CD8-positive, alpha-beta memory T cell (primary cell): Measurements from ENCODE around the gene LAMA2. TPM values are rescaled to one million over a fixed set of nuclear protein-coding genes. Genes with fewer than 3 reads are reported as not detected.

Source experiments
- CTCF ChIA-PET: fragments of 350-600 bp; sonication (Branson Sonifier 250); formaldehyde crosslinking; loops from one replicate; lab custom pipeline; 2021; ENCODE audit warnings: antibody characterized with exemption; lab: Charles Lee
- POLR2A ChIA-PET: fragments of 350-600 bp; sonication (Branson Sonifier 250); formaldehyde crosslinking; loops from one replicate; lab custom pipeline; 2021; ENCODE audit warnings: antibody characterized with exemption; lab: Charles Lee
- DNase-seq, 5 donors: peaks; one replicate each; pipeline versions ENCODE4 v3.0.0 to v3.0.0-alpha.2; 2020 to 2022; ENCODE audit warnings: mixed read lengths in 1 of 5
- H3K27ac ChIP-seq: one replicate; pipeline ENCODE4 v1.7.0; 2013; ENCODE audit warnings: low read depth, mild to moderate bottlenecking, low read length, moderate library complexity
- H3K27me3 ChIP-seq: 2 replicates; pipeline ENCODE4 v1.7.0; 2013; ENCODE audit warnings: low read length, mild to moderate bottlenecking; ENCODE audit not compliant: insufficient read depth, poor library complexity, severe bottlenecking
- H3K36me3 ChIP-seq: 2 replicates; pipeline ENCODE4 v1.7.0; 2013; ENCODE audit warnings: mild to moderate bottlenecking, low read length, moderate library complexity; ENCODE audit not compliant: insufficient read depth
- H3K4me1 ChIP-seq: 2 replicates; pipeline ENCODE4 v1.7.0; 2013; ENCODE audit warnings: mild to moderate bottlenecking, low read length, moderate library complexity; ENCODE audit not compliant: insufficient read depth
- H3K4me3 ChIP-seq: 2 replicates; pipeline ENCODE4 v1.7.0; 2013; ENCODE audit warnings: mild to moderate bottlenecking, low read length
- H3K9me3 ChIP-seq: 2 replicates; pipeline ENCODE4 v1.7.0; 2013; ENCODE audit warnings: mild to moderate bottlenecking, low read length
- H3K27ac Mint-ChIP-seq, 8 donors: one replicate each; pipeline ENCODE4 v1.8.0; 2020 to 2021; ENCODE audit warnings: mixed read lengths in 8 of 8, mild to moderate bottlenecking in 6 of 8, inconsistent platforms in 3 of 8, moderate library complexity in 3 of 8
- H3K27me3 Mint-ChIP-seq, 2 donors: one replicate each; pipeline ENCODE4 v1.8.0; 2020 to 2021; ENCODE audit warnings: mixed read lengths in 2 of 2, mild to moderate bottlenecking in 1 of 2, moderate library complexity in 1 of 2
- H3K36me3 Mint-ChIP-seq, 3 donors: one replicate each; pipeline ENCODE4 v1.8.0; 2020 to 2021; ENCODE audit warnings: mixed read lengths in 3 of 3, inconsistent platforms in 1 of 3, mild to moderate bottlenecking in 1 of 3
- H3K4me1 Mint-ChIP-seq, 3 donors: one replicate each; pipeline ENCODE4 v1.8.0; 2020 to 2021; ENCODE audit warnings: mixed read lengths in 3 of 3, inconsistent platforms in 1 of 3, mild to moderate bottlenecking in 1 of 3
- H3K4me3 Mint-ChIP-seq, 7 donors: one replicate each; pipeline ENCODE4 v1.8.0; 2020 to 2021; ENCODE audit warnings: mixed read lengths in 7 of 7, mild to moderate bottlenecking in 6 of 7, moderate library complexity in 4 of 7, inconsistent platforms in 2 of 7
- H3K9me3 Mint-ChIP-seq, 5 donors: one replicate each; pipeline ENCODE4 v1.8.0; 2020 to 2022; ENCODE audit warnings: mixed read lengths in 5 of 5, mild to moderate bottlenecking in 3 of 5, moderate library complexity in 2 of 5, inconsistent platforms in 1 of 5
- polyA plus RNA-seq: library from polyadenylated mRNA; unstranded; fragments of 300-500 nt; fragmentation: Illumina TruSeq; gene quantifications from one replicate; pipeline ENCODE4 v1.2.3, GENCODE V29; 2021
- total RNA-seq, 2 experiments: library from RNA; stranded (reverse); gene quantifications; one replicate each; pipeline ENCODE4 v1.2.3, GENCODE V29; 2021

LAMA2 gene
- total and polyA plus RNA-seq, 3 experiments from 2014 or later = 0.09 to 0.96 (median 0.45) TPM

DNA sequence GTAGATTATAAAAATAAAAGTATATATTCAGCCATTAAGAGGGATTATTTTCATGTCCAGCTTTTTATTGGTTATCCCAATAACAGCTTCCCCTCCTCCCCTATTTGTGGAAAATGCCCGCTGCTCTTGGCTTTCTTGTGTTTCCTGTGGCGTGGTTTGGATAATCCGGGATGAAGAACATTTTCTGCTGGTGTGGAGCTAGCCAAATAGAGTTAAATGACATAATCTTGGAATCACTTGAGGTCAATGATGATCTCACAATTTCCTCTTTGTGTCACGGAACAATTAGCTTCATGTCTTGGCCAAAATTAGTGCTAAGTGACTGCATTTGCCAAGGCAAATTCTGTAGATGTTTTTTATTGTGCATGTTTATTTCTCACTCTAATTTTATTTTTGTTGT lies 394.0 kb downstream of the LAMA2 start:
- no peak overlapping the region for H3K27ac ChIP-seq
- peaks cover 21% of the 10 kb centered on the region for H3K4me1 ChIP-seq
- ChIA-PET CTCF (no interaction called here), POLR2A (no interaction called here)
- no peaks in the 10 kb centered on the region for H3K27me3 ChIP-seq
- no peak for DNase-seq
- Mint-ChIP-seq H3K27me3 (peaks cover 2 to 3% of the 10 kb centered on the region in 2 donors), H3K4me3 (no peak overlapping the region), H3K4me1 (peaks cover 25 to 31% (median 27%) of the 10 kb centered on the region in 3 donors), H3K9me3 (no peaks in the 10 kb centered on the region), H3K27ac (no peak overlapping the region), H3K36me3 (peaks cover 0 to 4% (median 1%) of the 10 kb centered on the region in 3 donors)
- H3K36me3 ChIP-seq = no peaks in the 10 kb centered on the region
- H3K4me3 ChIP-seq = no peak overlapping the region
- H3K9me3 ChIP-seq = no peaks in the 10 kb centered on the region

GRCh38 chr6:129279343-129280292 lies 396.7 kb downstream of the LAMA2 start:
- peaks cover 41 to 55% (median 42%) of the 10 kb centered on the region in 3 donors for H3K4me1 Mint-ChIP-seq
- Histone ChIP-seq H3K4me1 (peaks cover 21% of the 10 kb centered on the region), H3K27me3 (no peaks in the 10 kb centered on the region), H3K4me3 (no peak overlapping the region), H3K9me3 (no peaks in the 10 kb centered on the region), H3K27ac (no peak overlapping the region), H3K36me3 (no peaks in the 10 kb centered on the region)
- H3K4me3 Mint-ChIP-seq = peak overlapping the region in 4 of 7 donors; percentile 7 to 59 (median 25)
- H3K27me3 Mint-ChIP-seq = peaks cover 3 to 7% of the 10 kb centered on the region in 2 donors
- H3K9me3 Mint-ChIP-seq = no peaks in the 10 kb centered on the region
- peaks cover 0 to 9% (median 1%) of the 10 kb centered on the region in 3 donors for H3K36me3 Mint-ChIP-seq
- ChIA-PET POLR2A (no interaction called here), CTCF (no interaction called here)
- peak overlapping the region; percentile 11 to 87 (median 57) for H3K27ac Mint-ChIP-seq
- DNase-seq = no peak

DNA sequence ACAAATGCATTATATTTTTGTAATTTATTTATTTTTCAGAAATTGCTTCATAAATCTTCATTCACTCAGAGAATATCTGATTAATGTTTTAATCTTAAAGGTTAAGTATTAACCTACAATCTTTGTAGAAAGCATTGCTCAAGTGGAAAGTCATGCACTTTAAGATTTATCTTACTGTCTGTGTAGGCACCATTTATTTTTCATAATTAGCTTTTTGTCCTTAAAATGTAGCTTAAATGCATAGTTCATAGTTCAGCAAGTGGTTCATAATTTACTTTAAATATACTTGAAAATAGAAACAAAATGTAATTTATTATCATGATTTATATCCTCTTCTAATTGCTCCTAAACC lies 397.3 kb downstream of the LAMA2 start:
- no peak for DNase-seq
- CTCF ChIA-PET = no interaction called here
- Histone ChIP-seq H3K27ac (no peak overlapping the region), H3K36me3 (no peaks in the 10 kb centered on the region), H3K27me3 (no peaks in the 10 kb centered on the region), H3K4me3 (no peak overlapping the region), H3K9me3 (no peaks in the 10 kb centered on the region), H3K4me1 (peaks cover 21% of the 10 kb centered on the region)
- Mint-ChIP-seq H3K4me3 (peak overlapping the region in 4 of 7 donors; percentile 52 to 81 (median 78)), H3K9me3 (no peaks in the 10 kb centered on the region), H3K27me3 (peaks cover 3 to 7% of the 10 kb centered on the region in 2 donors), H3K4me1 (peaks cover 41 to 57% (median 43%) of the 10 kb centered on the region in 3 donors), H3K27ac (peak overlapping the region in 6 of 8 donors; percentile 55 to 97 (median 86)), H3K36me3 (peaks cover 0 to 9% (median 1%) of the 10 kb centered on the region in 3 donors)
- POLR2A ChIA-PET = no interaction called here

DNA sequence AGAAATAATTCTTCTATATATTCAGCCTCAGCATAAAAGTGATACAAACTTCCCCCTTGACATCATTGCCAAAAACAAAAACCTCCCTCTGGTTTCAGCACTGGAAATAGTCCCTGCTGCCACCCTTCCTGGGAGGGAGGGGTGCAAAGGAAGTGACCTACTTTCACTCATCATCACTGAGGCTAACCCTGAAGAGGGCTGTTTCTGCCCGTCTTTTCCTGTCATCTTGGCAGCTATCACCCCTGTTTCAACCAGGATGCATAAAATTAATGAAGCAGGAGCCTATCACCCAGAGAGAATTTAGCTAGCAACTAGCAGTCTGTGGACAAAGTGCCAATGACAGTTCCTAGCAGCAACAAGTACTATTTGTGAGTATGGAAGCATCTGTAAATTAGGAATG lies 397.8 kb downstream of the LAMA2 start:
- Mint-ChIP-seq H3K9me3 (no peaks in the 10 kb centered on the region), H3K4me1 (peaks cover 41 to 57% (median 43%) of the 10 kb centered on the region in 3 donors), H3K27ac (peak overlapping the region; percentile 55 to 97 (median 78)), H3K36me3 (peaks cover 0 to 9% (median 1%) of the 10 kb centered on the region in 3 donors), H3K4me3 (peak overlapping the region; percentile 15 to 81 (median 67)), H3K27me3 (peaks cover 3 to 7% of the 10 kb centered on the region in 2 donors)
- no peaks in the 10 kb centered on the region for H3K36me3 ChIP-seq
- H3K4me1 ChIP-seq = peaks cover 21% of the 10 kb centered on the region
- no peak overlapping the region for H3K27ac ChIP-seq
- POLR2A ChIA-PET = no interaction called here
- no peak overlapping the region for H3K4me3 ChIP-seq
- DNase-seq = peak in 4 of 5 donors; percentile 4 to 60 (median 48)
- H3K27me3 ChIP-seq = no peaks in the 10 kb centered on the region
- no peaks in the 10 kb centered on the region for H3K9me3 ChIP-seq
- CTCF ChIA-PET = no interaction called here

GRCh38 chr6:129281168-129281796 lies 398.3 kb downstream of the LAMA2 start:
- H3K27me3 Mint-ChIP-seq = peaks cover 3 to 7% of the 10 kb centered on the region in 2 donors
- CTCF ChIA-PET = no interaction called here
- no peak for DNase-seq
- no peaks in the 10 kb centered on the region for H3K27me3 ChIP-seq
- peaks cover 41 to 57% (median 47%) of the 10 kb centered on the region in 3 donors for H3K4me1 Mint-ChIP-seq
- POLR2A ChIA-PET = no interaction called here
- no peaks in the 10 kb centered on the region for H3K9me3 Mint-ChIP-seq
- H3K4me1 ChIP-seq = peaks cover 21% of the 10 kb centered on the region
- H3K4me3 ChIP-seq = no peak overlapping the region
- H3K27ac ChIP-seq = no peak overlapping the region
- peak overlapping the region; percentile 15 to 81 (median 67) for H3K4me3 Mint-ChIP-seq
- H3K36me3 Mint-ChIP-seq = peaks cover 0 to 9% (median 0%) of the 10 kb centered on the region in 3 donors
- H3K36me3 ChIP-seq = no peaks in the 10 kb centered on the region
- no peaks in the 10 kb centered on the region for H3K9me3 ChIP-seq
- peak overlapping the region; percentile 55 to 97 (median 78) for H3K27ac Mint-ChIP-seq

DNA sequence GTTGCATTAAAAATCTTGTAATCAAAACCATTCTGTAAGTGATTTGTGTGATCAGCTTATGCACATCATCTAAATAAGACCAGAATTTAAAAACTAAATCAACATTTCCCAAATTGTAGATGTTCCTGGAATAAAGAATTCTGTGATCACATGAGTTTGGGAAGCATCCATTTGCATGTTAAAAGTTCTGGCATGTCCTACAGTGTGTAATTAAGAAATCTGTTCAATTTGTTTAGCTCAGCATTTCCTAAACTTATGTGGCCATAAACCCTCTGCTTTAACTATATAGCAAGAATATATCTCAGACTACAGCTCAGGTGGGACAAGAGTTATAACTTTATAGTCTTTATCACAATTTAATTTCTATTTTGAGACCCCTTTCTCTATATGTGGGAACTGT lies 399.1 kb downstream of the LAMA2 start:
- peaks cover 0 to 9% (median 0%) of the 10 kb centered on the region in 3 donors for H3K36me3 Mint-ChIP-seq
- no peaks in the 10 kb centered on the region for H3K9me3 Mint-ChIP-seq
- H3K4me1 Mint-ChIP-seq = peaks cover 41 to 57% (median 47%) of the 10 kb centered on the region in 3 donors
- H3K27ac Mint-ChIP-seq = peak overlapping the region in 5 of 8 donors; percentile 6 to 97 (median 85)
- Histone ChIP-seq H3K9me3 (no peaks in the 10 kb centered on the region), H3K27ac (no peak overlapping the region), H3K36me3 (no peaks in the 10 kb centered on the region), H3K27me3 (no peaks in the 10 kb centered on the region), H3K4me1 (peaks cover 21% of the 10 kb centered on the region), H3K4me3 (no peak overlapping the region)
- POLR2A ChIA-PET = no interaction called here
- H3K27me3 Mint-ChIP-seq = peaks cover 2 to 7% of the 10 kb centered on the region in 2 donors
- CTCF ChIA-PET = no interaction called here
- H3K4me3 Mint-ChIP-seq = peak overlapping the region in 3 of 7 donors; percentile 76 to 81 (median 80)
- no peak for DNase-seq

DNA sequence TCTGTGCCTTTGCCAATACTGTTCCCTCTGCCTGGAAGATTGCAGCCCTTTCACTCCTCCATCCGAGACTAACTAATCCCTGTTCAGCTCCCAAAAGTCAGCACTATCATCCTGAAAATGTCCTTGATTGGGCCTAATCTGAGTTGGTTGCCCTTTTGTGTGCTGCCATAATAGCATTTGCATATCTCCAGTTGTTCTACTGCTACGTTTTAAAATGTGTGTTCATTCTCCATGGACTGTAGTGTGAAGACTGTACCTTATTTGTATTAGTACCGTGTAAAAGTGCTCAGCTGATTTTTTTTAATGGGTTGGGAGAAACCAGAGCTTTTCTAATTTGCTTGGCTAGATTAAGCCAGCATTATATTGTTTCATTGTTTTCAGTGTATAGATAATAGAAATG lies 401.3 kb downstream of the LAMA2 start:
- H3K27me3 ChIP-seq = no peaks in the 10 kb centered on the region
- ChIA-PET POLR2A (no interaction called here), CTCF (no interaction called here)
- Mint-ChIP-seq H3K27ac (peak overlapping the region in 6 of 8 donors; percentile 39 to 97 (median 56)), H3K4me3 (peak overlapping the region in 2 of 7 donors; percentile 42 to 62), H3K27me3 (peaks cover 4 to 6% of the 10 kb centered on the region in 2 donors), H3K9me3 (no peaks in the 10 kb centered on the region), H3K4me1 (peaks cover 38 to 51% (median 42%) of the 10 kb centered on the region in 3 donors), H3K36me3 (peaks cover 0 to 4% (median 0%) of the 10 kb centered on the region in 3 donors)
- H3K9me3 ChIP-seq = no peaks in the 10 kb centered on the region
- no peak overlapping the region for H3K4me3 ChIP-seq
- peaks cover 21% of the 10 kb centered on the region for H3K4me1 ChIP-seq
- H3K36me3 ChIP-seq = no peaks in the 10 kb centered on the region
- no peak for DNase-seq
- H3K27ac ChIP-seq = no peak overlapping the region
